ENCODE results near the gene MYO6.
"Not testable (repeated sequence)": the region's sequence is repeated elsewhere in the genome, so short reads cannot be mapped to it uniquely, and the experiment has no call there.

The MYO6 gene

GRCh38 chr6:75893776-75894152 is 144.7 kb downstream of the MYO6 start:
- no peak for DNase-seq

- DNase-seq, result no peak
Observed at GRCh38 chr6:75896526-75896925, 147.5 kb downstream of the MYO6 start.

GRCh38 chr6:75900216-75900615 is 151.2 kb downstream of the MYO6 start:
- not testable (repeated sequence) for DNase-seq

GRCh38 chr6:75905129-75905528 is 156.1 kb downstream of the MYO6 start:
- not testable (repeated sequence) for DNase-seq

- no peak for DNase-seq
Observed at GRCh38 chr6:75906871-75907270, 157.8 kb downstream of the MYO6 start.

- DNase-seq, result no peak
Observed at GRCh38 chr6:75907444-75907843, 158.4 kb downstream of the MYO6 start.

- no peak for DNase-seq
Observed at GRCh38 chr6:75913040-75913439, 164.0 kb downstream of the MYO6 start.

- DNase-seq, result no peak
Observed at GRCh38 chr6:75922226-75922625, 173.2 kb downstream of the MYO6 start.

- DNase-seq, result no peak
Observed at GRCh38 chr6:75926293-75927168, 177.5 kb downstream of the MYO6 start.

GRCh38 chr6:75931011-75931680 is 182.1 kb downstream of the MYO6 start:
- DNase-seq, result no peak

GRCh38 chr6:75932067-75932466 is 183.0 kb downstream of the MYO6 start:
- no peak for DNase-seq

GRCh38 chr6:75933387-75933975 is 184.4 kb downstream of the MYO6 start:
- no peak for DNase-seq

GRCh38 chr6:75934643-75935472 is 185.8 kb downstream of the MYO6 start:
- DNase-seq, result peak; percentile 5 to 24

GRCh38 chr6:75935473-75935793 is 186.4 kb downstream of the MYO6 start:
- DNase-seq, result no peak

- no peak for DNase-seq
Observed at GRCh38 chr6:75936682-75937081, 187.6 kb downstream of the MYO6 start.

GRCh38 chr6:75937846-75938245 is 188.8 kb downstream of the MYO6 start:
- no peak for DNase-seq

GRCh38 chr6:75940564-75940963 is 191.5 kb downstream of the MYO6 start:
- DNase-seq, result no peak

- DNase-seq, result no peak
Observed at GRCh38 chr6:75941509-75941908, 192.5 kb downstream of the MYO6 start.

GRCh38 chr6:75943381-75943780 is 194.3 kb downstream of the MYO6 start:
- no peak for DNase-seq

GRCh38 chr6:75946146-75946831 is 197.2 kb downstream of the MYO6 start:
- DNase-seq, result no peak

- no peak for DNase-seq
Observed at GRCh38 chr6:75947935-75948334, 198.9 kb downstream of the MYO6 start.

GRCh38 chr6:75952128-75952527 is 203.1 kb downstream of the MYO6 start:
- no peak for DNase-seq

- no peak for DNase-seq
Observed at GRCh38 chr6:75963569-75963968, 214.5 kb downstream of the MYO6 start.
